HG02970 (cell line): Measurements from ENCODE around the gene ZNF570.

Source experiments
- ATAC-seq: cut with Tn5 transposase; IDR thresholded peaks from one replicate; pipeline ENCODE4 v1.9.1; 2021; ENCODE audit warnings: mild to moderate bottlenecking, moderate library complexity, moderate number of reproducible peaks; ENCODE audit not compliant: unreplicated experiment, low FRiP score

Gene ZNF570

DNA sequence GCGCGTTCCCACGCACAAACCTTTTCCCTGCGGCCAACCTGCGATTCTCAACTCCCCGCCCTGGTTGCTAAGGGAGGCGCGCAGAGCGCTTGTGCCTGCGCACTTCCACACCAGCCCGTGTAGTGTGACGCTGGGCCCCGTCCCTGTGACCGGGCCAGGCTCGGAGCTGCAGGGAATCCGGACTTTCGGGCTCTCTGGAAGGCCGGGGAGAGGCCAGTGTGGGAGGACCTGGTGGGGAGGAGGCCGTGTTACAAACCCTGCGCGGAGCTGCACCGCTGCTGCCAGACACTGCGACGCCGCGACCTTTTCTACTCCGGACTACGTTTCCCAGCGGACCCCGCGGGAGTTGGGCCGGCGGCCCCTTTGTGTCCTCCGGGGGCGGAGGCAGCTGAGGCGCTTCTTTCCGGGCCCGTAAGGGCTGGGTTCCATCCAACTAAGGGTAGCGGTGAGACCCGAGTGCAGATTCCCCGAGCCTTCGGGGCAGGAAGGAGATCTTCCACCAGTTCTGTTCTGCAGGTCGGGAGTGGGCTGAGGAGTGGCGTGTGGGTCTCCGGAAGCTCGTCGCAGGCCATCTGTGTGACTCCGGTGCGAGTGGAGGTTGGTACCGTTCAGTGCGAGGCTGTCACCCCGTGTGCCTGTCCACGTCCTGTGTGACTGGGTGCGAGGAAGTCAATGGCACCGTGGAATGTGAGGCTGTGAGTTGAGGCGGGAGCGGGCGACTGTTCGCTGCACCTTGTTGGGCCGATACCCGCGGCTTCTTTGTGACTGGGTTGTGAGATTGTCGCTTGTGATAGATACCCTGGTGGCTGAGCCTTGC lies at the start of gene ZNF570:
ZNF570 (plus strand) TSS at position 396 of the 817 bp plus-strand sequence. CDS start 999 bp downstream, outside the sequence.
- peak; percentile 59 for ATAC-seq

DNA sequence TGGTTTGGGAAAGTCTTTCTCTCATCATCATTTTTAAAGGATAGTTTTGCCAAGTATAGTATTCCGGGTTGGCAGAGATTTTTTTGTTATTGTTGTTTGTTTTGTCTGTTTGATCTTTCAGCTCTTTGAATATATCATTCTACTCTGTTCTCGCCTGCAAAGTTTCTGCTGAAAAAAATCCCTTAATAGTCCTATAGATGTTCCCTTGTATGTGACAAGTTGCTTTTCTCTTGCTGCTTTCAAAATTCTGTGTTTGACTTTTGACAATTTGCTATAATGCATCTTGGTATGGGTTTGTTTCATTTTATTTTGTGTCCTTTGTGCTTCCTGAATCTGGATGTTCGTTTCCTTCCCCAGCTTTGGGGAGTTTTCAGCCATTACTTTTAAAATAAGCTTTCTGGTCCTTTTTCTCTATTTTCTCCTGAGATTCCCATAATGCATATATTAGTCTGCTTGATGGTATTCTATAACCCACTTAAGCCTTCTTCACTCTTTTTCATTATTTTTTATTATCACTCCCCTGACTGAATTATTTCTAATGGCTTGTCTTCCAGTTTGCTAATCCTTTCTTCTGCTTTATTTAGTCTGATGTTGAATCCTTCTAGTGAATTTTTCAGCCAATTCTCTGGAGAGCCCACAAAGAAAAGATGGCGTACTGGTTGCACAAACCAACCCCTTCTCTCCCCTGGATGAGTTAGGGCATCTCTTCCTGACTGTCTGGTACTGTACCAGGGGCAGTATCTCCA lies 16.5 kb upstream of the ZNF570 start:
- no peak for ATAC-seq

DNA sequence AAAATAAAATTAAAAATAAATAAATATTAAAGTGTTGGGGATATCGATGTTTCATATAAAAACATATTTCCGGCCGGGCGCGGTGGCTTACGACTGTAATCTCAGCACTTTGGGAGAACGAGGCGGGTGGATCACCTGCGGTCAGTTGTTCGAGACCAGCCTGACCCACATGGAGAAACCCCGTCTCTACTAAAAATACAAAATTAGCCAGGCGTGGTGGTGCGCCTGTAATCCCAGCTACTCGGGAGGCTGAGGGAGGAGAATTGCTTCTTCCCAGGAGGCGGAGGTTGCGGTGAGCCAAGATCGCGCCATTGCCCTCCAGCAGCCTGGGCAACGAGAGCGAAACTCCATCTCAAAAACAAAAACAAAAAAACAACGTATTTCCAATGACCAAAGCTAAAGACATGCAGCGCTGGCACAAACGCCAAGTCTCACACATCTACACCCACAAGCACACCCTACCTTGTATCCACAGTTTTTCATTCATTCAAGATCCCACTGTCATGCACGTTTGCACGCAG lies 2.8 kb upstream of the ZNF570 start:
- no peak for ATAC-seq

DNA sequence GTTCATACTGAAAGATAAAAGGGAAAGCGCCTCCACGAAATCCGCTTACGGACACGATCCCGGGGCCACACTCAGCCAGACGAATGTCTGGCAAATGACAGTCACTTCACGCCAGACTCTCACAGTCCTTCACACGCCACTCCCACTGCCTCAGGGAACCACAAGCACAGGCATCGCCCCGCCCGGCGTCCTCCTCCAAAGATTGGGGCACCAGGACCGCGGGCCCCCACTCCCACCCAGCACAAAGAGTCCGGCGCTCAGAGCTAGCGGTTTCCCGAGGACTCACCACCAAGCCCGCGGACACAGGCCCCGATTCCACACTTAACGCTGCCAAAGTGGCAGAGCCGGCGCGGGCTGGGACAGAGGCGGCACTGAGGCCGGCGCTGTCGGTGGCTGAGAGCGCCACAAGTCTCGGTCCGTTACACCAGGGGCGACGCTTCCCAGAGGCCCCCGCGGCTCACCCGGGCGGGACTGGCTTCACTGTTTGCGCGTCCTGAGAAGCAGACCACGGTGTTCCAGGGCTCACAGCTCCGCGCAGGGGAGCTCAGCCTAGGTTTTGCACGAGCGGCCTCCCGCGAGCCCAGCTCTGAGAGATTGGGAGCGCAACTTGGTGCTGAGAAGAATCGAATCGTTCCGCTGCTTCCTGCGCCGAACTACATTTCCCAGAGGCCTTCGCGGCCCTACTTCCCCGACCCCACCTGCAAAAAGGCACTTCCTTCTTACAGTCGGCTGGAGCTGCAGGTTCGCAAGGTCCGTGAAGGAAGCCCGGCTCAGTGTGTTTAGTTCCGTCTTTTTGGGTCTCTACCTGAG lies 2.2 kb upstream of the ZNF570 start, which contains the start of gene ZNF569:
ZNF569 (minus strand) TSS at position 647 of the 810 bp plus-strand sequence. CDS start 22,523 bp downstream, outside the sequence.
- ATAC-seq, result peak; percentile 65

DNA sequence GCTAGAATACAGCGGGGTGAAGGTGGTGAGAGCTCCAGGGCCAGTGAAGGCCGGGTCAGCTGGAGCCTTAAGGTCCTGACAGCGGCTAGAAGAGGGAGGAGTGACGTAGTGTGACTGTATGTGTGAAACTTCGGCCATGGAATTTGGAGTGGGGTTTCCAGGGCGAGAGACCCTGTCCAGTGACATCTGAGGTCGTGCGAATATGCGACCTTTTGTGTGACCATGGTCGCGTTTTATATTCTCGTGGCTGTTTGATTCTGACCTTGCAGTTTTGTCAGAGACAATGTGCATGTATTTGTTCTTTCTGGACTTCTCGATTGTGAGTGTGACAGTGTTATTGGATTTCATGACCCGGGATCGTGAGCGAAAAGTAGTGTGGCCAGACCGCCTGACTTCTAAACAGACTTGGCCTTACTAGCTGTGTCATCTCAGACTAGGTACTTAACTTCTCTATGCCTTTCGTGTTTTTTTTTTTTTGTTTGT lies 1.5 kb upstream of the ZNF570 start:
- ATAC-seq, result no peak

DNA sequence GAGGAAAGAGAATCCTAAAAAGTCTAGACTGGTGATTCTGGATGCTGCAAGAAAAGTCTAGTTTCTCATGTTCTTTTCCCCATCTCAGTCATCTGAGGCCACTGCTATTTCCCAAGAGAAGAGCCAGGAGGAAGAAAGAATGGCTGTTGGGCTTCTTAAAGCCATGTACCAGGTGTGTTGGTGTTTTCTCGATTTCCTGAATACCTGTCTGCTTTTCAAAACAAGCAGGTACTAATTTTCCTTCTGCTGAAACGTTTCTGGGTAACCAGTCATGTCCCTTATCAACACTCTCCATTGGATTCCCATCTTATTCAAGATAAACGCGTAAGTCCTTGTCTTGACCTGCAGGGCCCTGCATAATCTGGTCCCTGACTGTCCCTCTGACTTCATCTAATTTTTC lies 1.1 kb downstream of the ZNF570 start:
- no peak for ATAC-seq

DNA sequence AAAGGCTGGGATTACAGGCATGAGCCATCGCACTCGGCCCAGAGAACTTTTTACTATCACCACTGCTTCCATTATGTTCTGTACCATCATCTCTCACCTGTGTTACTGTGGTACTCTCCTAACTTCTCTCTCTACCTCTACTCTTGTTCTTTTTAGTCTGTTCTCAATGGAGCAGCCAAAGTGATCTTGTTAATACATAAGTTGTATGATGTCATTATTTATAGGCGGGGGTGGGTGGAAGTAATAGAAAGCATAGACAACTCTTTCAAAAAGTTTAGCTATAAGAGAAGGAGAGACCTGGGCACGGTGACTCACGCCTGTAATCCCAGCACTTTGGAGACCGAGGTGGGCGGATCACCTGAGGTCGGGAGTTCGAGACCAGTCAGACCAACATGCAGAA lies 3.0 kb downstream of the ZNF570 start:
- no peak for ATAC-seq

DNA sequence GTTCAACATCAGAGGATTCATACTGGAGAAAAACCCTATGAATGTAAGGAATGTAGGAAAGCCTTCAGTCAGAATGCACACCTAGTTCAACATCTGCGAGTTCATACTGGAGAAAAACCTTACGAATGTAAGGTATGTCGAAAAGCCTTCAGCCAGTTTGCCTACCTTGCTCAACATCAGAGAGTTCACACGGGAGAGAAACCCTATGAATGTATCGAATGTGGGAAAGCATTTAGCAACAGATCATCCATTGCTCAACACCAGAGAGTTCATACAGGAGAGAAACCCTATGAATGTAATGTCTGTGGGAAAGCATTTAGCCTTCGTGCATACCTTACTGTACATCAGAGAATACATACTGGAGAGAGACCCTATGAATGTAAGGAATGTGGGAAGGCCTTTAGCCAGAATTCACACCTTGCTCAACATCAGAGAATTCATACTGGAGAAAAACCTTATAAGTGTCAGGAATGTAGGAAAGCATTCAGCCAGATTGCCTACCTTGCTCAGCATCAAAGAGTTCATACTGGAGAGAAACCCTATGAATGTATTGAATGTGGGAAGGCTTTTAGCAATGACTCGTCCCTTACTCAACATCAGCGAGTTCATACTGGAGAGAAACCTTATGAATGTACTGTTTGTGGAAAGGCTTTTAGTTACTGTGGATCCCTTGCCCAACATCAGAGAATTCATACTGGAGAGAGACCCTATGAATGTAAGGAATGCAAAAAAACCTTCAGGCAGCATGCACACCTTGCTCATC lies 15.4 kb downstream of the ZNF570 start:
- ATAC-seq, result no peak

DNA sequence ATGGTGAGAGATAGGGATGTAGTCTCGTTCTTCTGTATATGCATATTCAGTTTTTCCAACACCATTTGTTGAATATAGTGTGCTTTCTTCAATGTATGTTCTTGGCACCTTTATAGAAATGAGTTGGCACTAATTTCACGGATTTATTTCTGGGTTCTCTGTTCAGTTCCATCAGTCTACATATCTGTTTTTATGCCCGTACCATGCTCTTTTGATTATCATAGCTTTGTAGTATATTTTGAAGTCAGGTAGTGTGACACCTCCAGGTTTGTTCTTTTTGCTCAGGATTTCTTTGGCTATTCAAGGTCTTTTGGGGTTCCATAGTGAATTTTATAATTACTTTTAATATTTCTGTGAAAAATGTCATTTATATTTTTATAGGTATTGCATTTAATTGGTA lies 23.1 kb downstream of the ZNF570 start:
- ATAC-seq, result no peak

DNA sequence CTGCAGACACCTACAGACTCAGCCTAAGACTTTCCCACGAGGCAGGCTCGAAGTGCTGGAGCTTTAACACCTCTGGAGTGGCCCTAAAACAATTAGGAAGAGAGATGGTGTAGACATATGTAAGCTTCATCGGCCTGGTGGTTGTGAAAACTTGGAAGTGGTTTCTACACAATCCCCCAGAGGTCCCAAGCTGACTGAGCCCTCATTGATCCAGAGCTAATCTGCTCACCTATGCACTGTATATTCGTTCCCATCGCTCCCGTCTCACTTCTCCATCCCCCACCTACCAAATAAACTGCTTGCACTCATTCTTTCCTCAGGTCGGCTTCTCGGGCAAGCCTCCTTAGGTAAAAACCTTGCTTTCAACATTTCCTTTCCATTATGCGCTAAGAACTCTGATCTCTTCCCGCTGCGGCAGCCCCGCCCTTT lies 36.8 kb downstream of the ZNF570 start:
- ATAC-seq, result no peak

DNA sequence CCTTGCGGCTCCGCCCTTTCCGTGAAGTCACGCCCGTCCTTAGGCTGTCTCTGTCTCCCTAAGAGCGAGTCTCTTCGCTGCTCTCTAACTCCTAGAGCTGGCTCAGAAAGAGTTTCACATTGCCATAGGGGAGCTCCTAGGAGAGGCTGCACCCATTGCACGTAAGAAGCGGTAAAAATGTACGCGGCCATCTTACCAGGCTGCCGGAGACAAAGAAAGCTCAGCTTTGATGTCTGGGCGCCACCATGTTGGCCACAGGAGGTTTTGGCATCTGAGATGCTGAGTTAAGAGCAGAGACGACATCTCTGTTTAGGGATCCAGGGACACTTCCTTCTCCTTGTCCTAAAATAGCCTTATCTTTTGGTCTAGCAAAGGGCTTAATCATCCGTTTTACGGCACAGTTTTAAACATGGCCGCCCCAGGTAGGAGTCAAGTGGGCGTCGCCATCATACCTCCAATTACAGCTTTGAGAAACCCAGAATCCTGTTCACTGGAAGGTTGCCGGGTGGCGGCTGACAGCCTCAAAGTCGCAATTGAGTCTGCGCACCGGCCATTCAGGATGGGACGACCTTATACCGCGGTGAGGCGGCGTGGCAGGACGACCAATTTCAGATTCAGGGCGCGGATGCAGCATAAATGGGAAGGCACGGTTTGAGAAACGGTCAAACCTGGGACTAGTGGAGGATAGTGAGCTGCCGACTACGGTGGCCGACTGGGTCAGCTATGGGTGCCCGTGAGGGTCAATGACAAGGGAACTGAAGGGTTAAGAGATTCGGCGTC lies 37.4 kb downstream of the ZNF570 start, which contains the start of gene ZNF793:
ZNF793 (plus strand) TSS at position 553 of the 780 bp plus-strand sequence. CDS start 16,501 bp downstream, outside the sequence.
- peak; percentile 75 for ATAC-seq

DNA sequence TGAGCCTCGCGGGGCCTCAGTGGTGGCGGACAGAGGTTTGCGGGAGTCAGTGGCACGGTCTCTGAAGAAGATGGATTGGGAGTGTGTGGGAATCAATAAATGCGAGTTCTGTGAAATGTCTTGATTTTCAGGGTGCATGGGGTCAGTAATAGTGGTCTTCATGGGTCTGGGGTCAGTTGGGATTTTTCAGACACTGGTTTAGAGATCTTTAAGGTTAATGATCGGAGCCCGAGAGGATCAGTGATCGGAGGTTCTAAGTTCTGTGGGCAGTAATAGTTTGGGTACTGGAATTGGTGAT lies 38.0 kb downstream of the ZNF570 start:
- ATAC-seq, result no peak

DNA sequence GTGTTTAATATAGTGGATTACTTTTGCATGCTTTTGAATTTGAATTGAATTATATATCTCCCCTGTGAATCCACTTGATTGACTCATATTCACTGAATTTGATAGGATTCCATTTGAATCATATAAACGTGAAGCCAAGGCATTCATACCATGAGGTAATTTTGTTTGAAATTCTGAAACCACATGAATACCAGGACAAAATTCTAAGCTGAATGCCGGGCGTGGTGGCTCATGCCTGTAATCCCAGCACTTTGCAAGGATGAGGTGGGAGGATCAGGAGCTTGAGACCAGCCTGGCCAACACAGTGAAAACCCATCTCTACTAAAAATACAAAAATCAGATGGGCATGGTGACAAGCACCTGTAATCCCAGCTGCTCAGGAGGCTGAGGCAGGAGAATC lies 42.0 kb downstream of the ZNF570 start:
- no peak for ATAC-seq

DNA sequence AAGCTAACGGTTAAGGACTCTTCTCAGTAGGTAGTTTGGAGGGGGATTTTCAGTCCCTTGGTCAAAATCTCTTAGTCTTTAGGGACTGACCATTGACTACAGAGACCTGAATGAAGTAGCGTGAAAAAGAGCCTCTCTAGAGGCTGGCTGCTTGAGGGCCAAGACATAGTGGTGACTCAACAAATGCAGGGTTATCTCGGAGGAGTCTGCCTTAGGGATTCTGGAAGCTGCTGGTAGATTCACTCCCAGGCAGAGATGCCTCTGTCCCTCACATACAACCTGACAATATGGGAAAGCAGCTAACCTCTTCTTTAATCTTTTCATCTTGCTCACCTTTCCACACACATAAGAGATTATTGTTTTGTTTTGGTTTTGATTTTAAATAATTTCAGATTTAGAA lies 42.7 kb downstream of the ZNF570 start:
- ATAC-seq, result no peak

DNA sequence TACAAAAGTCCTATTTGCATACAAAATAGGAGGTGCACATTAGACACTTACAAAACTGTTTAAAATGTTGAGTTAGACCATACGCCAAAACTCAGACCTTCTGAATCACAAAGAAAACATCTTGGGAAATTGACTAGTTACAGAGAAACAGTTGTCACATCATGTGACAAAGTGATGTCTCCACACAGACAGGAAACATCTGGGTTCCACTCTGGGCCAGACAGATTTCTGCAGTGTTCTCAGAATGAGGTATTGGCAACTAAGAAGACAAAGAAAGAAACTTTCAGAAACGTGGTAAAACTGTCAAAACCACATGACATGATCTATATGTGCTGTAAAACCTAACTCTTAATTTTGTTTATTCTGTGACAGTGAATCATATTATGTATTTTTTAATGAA lies 44.2 kb downstream of the ZNF570 start:
- no peak for ATAC-seq

DNA sequence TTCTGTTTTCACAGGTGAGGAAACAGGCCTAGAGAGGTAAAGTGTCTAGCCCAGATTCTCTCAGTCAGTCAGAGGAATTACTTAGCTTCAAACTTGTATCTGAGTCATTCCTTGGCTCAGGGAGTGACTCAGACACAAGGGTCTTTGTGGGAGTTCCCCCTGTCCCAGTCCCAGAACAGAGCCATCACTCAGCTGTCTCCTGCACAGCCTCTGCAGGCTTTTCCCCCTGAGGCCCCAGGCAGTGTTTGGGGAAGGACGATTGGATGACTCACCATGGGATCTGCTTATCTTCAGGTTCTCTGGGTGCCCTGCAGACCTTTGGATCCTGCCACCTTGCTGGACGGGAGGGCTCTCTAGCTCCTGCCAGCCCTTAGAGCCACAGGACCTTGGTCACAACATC lies 50.7 kb downstream of the ZNF570 start:
- no peak for ATAC-seq

DNA sequence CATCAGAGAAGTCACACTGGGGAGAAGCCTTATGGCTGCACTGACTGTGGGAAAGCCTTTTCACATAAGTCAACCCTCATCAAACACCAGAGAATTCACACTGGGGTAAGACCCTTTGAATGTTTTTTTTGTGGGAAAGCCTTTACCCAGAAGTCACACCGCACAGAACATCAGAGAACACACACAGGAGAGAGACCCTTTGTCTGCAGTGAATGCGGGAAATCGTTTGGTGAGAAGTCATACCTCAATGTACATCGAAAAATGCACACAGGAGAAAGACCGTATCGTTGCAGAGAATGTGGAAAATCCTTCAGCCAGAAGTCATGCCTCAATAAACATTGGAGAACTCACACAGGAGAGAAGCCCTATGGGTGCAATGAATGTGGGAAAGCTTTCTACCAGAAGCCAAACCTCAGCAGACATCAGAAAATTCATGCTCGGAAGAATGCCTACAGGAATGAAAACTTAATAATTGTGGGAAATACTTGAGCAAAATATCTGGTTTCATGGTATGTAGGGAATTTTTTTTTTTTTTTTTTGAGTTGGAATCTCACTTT lies 68.3 kb downstream of the ZNF570 start:
- ATAC-seq, result no peak
